Activated effector memory CD4-positive, alpha-beta T cell treated with Interleukin-2 at 50 U/mL for 16 hours (primary cell): ENCODE measurements around the gene STK10.
"Not testable (repeated sequence)": the region's sequence is repeated elsewhere in the genome, so short reads cannot be mapped to it uniquely, and the experiment has no call there.

Experiments used
- DNase-seq: peaks from one replicate; pipeline ENCODE4 v3.0.0-alpha.2; 2020

Gene STK10

GRCh38 chr5:172164769-172165212 lies 23.2 kb downstream of the STK10 start:
- no peak for DNase-seq

DNA sequence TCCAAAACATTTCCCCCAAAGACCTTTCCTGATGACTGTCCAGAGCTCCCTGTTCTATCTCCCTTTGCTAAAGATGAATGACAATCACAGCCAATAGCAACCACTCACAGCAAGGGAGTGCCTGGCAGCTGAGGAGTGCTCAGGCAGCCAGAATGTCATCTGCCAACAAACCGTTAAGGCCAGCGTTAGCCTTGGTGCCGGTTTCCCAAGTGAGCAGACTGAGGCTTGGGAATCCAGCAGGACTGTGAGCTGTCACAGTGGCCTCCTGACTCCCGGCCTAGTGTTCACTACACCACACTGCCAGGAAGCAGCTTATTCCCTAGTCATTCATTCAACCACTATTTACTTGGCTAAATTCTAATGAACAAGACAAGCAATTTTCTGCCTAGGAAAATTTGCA lies 24.7 kb downstream of the STK10 start:
- DNase-seq: no peak

GRCh38 chr5:172162987-172163343 lies 25.1 kb downstream of the STK10 start:
- no peak for DNase-seq

DNA sequence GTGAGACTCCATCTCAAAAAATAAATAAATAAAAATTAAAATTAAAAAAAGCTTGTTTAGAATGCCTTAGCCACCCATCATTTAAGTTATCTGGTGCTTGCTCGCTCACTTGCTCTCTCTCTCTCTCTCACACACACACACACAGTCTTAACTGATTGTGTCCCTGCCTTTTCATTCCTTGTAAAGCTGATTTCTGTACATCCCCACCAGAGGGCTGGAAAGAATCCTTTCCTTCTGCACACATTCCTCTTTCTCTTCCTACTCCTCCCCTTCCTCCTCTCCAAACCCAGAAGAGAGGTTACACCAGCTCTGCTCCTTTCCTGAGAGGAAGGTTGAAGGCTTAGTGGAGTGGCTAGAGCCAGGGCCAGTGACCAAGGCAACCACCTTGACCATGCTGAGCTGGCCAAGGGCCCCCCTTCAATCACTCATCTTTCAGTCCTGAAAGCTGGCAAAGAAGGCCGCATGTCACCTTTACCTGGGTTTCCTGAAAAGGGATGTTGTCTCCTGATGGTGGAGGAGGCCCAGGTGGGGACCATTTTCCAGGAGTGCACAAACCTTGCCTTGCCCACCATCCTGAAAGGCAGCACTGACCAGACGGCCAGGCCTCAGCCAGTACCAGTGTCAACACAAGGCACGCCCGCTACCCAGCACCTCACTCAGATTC lies 25.6 kb downstream of the STK10 start:
- no peak for DNase-seq

DNA sequence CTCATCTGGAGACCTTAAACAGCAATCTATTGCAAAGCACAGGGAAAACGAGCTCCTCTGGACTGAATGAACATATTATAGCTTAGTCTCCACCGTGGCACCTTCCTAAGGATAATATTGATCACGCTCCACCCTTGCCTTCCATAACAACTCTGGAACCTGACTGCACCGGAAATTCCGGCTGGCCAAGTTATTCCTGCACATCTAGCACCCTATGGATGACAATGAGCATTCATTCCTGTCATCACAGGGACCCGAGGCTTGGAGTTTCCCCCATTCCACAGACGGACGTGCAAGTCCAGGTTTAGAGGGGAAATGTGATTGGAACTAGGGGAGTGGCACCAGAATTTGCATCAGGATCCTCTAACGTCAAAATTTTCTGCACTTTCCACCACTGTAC lies 27.5 kb downstream of the STK10 start:
- no peak for DNase-seq

DNA sequence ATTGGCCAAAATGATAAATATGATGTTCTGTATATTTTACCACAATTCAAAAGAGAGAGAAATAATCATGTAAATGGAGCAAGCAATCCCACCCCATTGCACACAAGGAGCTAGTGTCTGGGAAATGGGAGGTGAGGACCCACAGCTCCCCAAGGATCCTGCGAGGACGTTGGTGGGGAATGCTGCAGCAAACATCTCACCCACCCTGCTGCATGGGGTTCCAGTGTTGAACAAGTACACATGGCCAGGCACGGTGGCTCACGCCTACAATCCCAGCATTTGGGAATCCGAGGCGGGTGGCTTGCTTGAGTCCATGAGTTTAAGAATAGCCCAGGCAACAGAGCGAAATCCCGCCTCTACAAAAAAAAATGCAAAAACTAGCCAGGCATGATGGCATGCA lies 29.0 kb downstream of the STK10 start:
- DNase-seq: no peak

DNA sequence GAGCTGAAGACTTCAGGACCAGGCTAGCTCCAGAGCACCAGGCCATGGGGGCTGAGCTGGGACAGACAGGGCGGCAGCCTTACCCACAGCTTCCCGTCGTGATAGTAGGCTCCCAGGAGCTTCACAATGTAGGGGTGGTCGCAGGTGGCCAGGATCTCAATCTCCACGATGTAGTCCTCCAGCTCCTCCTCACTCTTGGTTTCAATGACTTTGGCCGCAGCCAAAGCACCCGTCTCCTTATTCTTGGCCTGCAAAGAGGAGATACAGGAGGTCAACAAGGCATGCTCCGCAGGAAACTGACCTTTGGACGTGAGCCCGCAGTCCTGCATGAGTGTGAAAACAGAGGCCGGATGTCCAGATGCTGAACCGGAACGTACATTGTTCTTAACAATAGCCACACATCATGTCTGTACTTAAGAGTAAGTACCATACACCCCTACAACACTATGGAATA lies 31.5 kb downstream of the STK10 start:
- DNase-seq: no peak

GRCh38 chr5:172155101-172155500 lies 32.9 kb downstream of the STK10 start:
- not testable (repeated sequence) for DNase-seq

GRCh38 chr5:172153695-172154094 lies 34.3 kb downstream of the STK10 start:
- DNase-seq: no peak

- no peak for DNase-seq
Measured at GRCh38 chr5:172151661-172152210, 36.3 kb downstream of the STK10 start.

DNA sequence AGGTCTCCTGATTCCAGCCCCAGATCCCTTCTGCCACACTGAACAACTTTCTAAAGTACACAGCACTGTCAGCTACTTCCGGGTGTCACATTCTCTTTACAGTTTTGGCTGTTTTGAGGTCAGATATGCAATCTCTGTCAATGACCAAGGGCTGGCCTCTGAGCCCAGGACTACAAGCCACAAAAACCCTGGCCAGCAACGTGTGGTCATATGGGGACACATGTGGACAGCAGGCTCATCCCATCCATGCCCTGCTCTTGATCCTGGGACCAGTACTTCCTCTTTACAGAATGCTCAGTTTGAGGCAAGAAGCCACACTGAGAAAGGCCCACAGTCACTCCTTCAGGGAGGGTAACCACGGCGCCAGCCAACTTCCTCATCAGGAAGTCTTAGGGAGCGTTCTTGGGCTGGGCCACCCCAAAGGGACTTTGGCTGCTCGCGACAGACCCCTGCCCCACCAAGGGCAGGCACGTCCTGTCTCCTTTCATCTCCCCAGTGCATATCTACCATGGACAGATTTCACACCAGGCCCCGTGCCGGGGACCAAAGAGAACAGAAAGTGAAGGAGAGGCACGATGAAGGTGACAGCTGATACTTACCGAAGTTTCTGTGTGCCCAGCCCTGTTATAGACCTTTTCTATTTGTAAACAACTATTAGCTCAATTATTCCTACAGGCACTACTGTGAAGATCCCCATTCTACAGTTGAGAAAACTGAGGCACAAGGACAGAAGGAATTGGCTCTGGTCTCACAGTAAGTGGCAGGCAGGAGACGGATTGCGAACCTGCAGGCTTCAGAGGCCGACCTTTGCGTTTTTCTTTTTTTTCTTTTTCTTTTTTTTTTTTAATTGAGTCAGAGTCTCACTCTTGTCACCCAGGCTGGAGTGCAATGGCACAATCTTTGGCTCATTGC lies 37.3 kb downstream of the STK10 start:
- DNase-seq: peak; percentile 20

- not testable (repeated sequence) for DNase-seq
Measured at GRCh38 chr5:172149481-172149880, 38.5 kb downstream of the STK10 start.

- no peak for DNase-seq
Measured at GRCh38 chr5:172149073-172149472, 39.0 kb downstream of the STK10 start.

DNA sequence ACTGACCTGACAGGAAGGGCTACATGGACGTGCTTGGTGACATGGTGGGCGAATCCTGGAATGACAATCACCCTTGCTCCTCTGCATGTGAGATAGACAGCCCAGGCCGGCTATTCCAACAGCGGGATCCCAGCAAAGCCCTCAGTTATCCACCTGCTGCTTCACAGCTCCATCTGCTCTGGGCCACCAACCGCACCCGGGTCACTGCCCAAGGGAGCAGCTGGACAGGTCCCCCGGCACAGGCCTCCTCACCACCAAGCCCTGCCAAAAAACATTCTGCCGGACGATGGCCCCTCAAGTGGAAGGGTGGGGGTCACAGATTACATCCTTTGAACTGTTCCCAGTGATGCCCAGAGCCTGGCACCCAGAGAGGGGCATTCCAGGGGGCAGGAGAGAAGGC lies 39.6 kb downstream of the STK10 start:
- DNase-seq: no peak

DNA sequence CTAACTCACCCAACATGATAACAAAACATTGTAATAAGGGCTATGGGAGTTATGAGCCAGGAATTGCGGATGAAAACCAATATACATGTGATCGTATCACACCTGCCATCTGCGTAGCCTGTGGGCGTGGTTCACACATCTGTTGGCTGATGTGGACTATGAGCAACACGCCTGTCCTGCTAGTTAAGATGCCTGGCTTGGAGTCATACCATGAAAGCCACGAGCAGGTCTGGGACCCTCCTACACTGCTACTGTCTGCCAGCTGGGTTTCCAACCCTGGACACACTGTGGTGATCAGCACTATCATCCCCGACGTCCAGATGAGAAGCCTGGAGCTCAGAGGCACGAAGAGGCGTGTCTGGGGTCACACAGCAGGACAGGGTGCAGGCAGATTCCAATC lies 40.2 kb downstream of the STK10 start:
- DNase-seq: no peak

GRCh38 chr5:172146748-172147092 lies 41.3 kb downstream of the STK10 start:
- DNase-seq: no peak

DNA sequence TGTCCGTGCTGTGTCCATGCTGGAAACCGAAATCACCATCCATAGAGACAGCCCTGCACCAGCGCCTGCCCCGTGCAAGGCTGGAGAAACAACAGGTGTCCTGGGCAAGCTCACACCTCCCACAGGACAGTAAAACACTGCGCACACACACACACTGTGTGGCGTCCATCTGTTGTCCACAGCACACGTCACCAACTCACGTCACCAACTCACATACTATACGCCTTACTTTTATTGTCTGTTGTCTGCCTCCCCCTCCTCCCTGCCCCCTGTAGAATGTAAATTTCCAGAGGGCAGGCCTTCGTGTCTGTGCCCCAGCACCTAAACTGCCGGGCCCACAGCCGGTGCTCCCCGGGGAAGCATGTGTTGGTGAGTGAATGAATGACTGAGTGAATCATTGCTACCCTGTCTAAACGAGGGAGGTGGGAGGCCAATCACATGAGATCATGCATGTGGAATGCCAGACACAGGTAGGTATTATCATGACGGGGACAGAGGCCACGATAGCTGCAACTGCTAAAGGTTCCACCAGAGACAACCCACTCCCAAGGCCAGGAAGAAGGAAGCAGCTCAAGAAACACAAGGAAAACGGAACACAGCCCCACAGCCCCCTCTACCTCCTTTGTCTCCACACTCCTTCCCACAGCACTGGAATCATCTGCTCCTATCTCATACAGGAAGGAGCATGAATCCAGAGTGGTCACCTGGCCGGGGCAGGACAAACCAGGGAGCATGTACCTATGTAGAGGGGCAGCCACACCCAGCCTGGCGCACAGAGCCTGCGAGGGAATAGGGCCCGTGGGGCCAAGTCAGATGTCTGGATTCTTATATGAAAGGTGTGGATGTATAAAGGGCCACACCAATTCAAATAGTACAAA lies 41.9 kb downstream of the STK10 start:
- no peak for DNase-seq

DNA sequence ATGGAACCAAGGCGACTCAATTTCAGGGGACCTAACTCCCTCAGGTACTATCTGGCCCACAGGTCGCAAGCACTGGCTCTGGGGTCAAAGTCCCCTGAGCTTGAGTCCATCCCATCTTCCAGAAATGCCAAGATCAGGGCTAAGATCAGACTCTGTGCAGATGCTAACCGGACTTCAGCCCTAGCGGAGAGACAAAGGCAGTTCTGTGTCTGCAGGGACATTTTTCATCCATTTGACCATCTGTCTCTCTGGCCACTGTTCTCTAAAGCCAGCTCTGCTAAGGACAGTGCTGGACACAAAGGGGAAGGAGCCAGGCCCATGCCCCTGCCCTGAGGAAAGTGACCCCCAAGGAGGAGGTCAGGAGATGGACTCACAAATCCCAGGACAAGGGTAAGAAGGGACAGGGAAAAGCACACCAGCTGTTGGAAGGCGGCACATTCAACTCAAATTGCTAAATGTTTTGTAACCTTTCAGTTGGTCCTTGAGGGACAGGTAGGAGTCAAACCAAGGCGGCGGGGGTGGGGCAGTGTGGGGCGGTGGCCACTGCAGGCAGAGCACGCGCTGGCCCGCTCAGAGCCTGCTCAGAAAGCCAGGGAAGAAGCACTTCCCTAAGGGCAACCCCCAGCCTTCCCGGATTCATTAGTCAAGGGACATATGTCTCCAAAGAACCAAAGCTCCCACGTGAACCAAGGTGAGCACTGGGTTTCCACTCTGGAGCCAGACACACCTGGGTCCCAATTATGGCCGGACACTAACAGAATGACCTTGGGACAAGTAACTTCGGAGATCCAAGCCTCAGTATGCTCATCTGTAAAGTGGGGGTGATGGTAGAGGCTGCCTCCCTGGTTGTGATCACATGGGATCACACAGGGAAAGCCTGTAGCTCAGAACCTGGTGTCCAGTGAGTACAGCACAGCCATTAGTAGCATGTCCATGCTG lies 42.8 kb downstream of the STK10 start:
- DNase-seq: no peak

DNA sequence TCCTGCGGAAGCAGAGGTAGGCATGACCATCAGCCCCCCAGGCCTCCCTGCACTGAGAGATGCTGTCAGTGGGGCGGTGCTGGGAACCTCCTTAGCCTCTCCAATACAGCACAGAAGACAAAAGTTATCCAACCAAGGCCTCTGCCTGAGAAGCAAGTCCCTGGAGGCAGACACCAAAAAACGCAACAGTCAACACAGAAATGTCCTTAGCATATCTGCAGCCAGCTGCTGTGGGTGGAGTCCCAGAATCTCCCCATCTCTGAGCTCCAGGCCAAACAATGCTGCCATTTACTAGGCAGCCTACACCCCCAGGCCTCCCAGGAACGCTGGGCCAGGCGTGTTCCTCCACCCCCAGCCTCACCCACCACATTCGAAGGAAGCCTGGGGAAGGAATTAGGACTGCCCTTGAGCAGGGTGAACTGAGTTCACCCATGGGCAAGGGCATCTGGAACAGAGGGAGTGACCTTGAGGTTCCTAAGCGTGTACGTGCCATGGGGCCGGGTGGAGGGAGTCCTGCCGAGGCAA lies 43.7 kb downstream of the STK10 start:
- no peak for DNase-seq

DNA sequence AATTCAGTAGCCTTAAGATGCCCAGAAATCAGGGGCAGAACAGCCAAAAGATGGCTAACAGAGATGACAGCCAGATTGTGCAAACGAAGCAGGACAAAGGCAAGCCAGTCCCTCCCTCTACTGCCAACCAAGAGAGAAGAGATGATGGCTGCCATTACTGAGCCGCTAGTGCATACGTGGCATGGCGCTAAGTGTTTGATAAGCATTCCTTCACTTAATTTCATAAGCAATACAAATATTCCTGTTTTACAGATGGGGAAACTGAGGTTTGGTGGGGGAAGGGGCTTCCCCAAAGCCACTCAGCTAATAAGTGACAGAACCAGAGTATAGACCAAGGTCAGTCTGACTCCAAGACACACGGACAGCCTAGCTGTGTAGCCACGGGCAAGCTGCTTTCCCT lies 44.1 kb downstream of the STK10 start:
- DNase-seq: no peak

DNA sequence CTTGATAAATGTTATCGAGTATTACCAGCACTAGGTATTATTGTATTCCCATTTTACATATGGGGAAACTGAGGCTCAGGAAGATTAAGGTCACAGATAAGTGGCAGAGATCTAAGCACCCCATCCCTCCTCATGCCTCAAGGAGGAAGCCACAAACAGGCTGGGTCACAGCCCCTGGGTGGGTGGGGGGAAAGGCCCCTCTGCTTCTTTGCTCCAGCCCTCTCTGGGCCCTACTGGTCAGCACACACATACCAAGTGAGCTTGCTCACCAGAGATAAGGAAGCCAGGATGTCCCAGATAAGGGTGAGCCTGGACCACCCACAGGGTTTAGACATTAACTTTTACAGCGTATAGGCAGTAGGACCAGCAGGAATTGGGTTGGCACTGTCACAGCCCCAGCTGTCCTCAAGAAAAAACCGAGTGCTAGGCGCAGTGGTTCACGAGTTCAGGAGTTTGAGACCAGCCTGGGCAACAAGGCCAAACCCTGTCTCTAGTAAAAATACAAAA lies 45.3 kb downstream of the STK10 start:
- DNase-seq: no peak

- no peak for DNase-seq
Measured at GRCh38 chr5:172141949-172142319, 46.1 kb downstream of the STK10 start.
